Measurements from ENCODE around the gene CENPS. TPM values are rescaled to one million over a fixed set of nuclear protein-coding genes. Genes with fewer than 3 reads are reported as not detected.
"Not testable (repeated sequence)": the region's sequence is repeated elsewhere in the genome, so short reads cannot be mapped to it uniquely, and the experiment has no call there.

The CENPS gene
- total RNA-seq, 1 donor from 2014 or later, result 2.6 TPM

- Histone ChIP-seq H3K4me1 (ENCODE audit: control insufficient read depth in 3 of 3, insufficient read depth in 3 of 3, low read length in 3 of 3) (no peaks in the 10 kb centered on the region), H3K36me3 (ENCODE audit: control insufficient read depth in 3 of 3, insufficient read depth in 3 of 3, low read length in 3 of 3) (peaks cover 6 to 10% (median 6%) of the 10 kb centered on the region in 3 donors), H3K9ac (ENCODE audit: low read depth in 1 of 3, low read length in 3 of 3) (no peak overlapping the region), H3K9me3 (ENCODE audit: control insufficient read depth in 3 of 3, low read length in 3 of 3) (no peaks in the 10 kb centered on the region), H3K4me3 (ENCODE audit: low read length in 3 of 3) (no peak overlapping the region), H3K27ac (ENCODE audit: low read depth, low read length) (no peak overlapping the region), H3K27me3 (ENCODE audit: control insufficient read depth in 3 of 3, insufficient read depth in 3 of 3, low read length in 3 of 3) (peaks cover 2 to 7% (median 3%) of the 10 kb centered on the region in 3 donors)
Observed at GRCh38 chr1:10444795-10445397, 14.7 kb downstream of the CENPS start.

DNA sequence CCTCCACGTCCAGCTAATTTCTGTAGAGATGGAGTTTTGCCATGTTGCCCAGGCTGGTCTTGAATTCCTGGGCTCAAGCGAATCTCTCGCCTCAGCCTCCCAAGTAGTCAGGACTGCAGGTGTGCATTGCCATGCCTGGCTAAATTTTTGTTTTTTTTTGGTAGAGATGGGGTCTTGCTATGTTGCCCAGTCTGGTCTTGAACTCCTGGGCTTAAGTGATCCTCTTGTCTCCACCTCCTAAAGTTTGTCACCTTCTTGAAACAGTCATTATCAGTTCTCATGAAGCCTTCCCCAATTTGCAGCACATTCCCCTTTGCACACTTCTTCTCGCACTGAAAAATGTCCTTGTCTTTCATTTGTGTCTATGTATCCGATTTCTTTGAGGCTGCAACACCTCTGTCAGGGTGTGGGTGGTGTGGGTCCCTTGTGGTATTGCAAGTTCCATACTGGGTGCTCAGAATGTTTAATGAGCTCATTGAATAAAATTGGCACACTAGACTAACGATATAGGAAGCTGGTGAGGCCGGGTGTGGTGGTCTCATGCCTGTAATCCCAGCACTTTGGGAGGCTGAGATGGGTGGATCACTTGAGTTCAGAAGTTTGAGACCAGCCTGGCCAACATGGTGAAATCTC lies 16.7 kb downstream of the CENPS start:
- H3K4me1 ChIP-seq (ENCODE audit: control insufficient read depth in 3 of 3, insufficient read depth in 3 of 3, low read length in 3 of 3), result peaks cover 0 to 2% (median 0%) of the 10 kb centered on the region in 3 donors

GRCh38 chr1:10449751-10450150 lies 19.5 kb downstream of the CENPS start, which contains the start of gene CORT:
CORT (plus strand) TSS chr1:10450031; CDS start chr1:10450224, 193 bp downstream.
- Histone ChIP-seq H3K36me3 (ENCODE audit: control insufficient read depth in 3 of 3, insufficient read depth in 3 of 3, low read length in 3 of 3) (peaks cover 0 to under 1% (median 0%) of the 10 kb centered on the region in 3 donors), H3K9ac (ENCODE audit: low read depth in 1 of 3, low read length in 3 of 3) (no peak within 1 kb of the TSS), H3K27ac (ENCODE audit: low read depth, low read length) (no peak within 1 kb of the TSS), H3K4me1 (ENCODE audit: control insufficient read depth in 3 of 3, insufficient read depth in 3 of 3, low read length in 3 of 3) (peaks cover 0 to 2% (median 0%) of the 10 kb centered on the region in 3 donors), H3K9me3 (ENCODE audit: control insufficient read depth in 3 of 3, low read length in 3 of 3) (no peaks in the 10 kb centered on the region), H3K4me3 (ENCODE audit: low read length in 3 of 3) (no peak within 1 kb of the TSS), H3K27me3 (ENCODE audit: control insufficient read depth in 3 of 3, insufficient read depth in 3 of 3, low read length in 3 of 3) (peaks cover 8 to 18% (median 10%) of the 10 kb centered on the region in 3 donors)

More for the DNA sequence above, 16.7 kb downstream of the CENPS start:
- Histone ChIP-seq H3K36me3 (ENCODE audit: control insufficient read depth in 3 of 3, insufficient read depth in 3 of 3, low read length in 3 of 3) (peaks cover 0 to 6% (median 4%) of the 10 kb centered on the region in 3 donors), H3K27ac (ENCODE audit: low read depth, low read length) (no peak overlapping the region), H3K9me3 (ENCODE audit: control insufficient read depth in 3 of 3, low read length in 3 of 3) (no peaks in the 10 kb centered on the region), H3K4me3 (ENCODE audit: low read length in 3 of 3) (no peak overlapping the region), H3K27me3 (ENCODE audit: control insufficient read depth in 3 of 3, insufficient read depth in 3 of 3, low read length in 3 of 3) (peaks cover 8 to 18% (median 10%) of the 10 kb centered on the region in 3 donors), H3K9ac (ENCODE audit: low read depth in 1 of 3, low read length in 3 of 3) (no peak overlapping the region)

DNA sequence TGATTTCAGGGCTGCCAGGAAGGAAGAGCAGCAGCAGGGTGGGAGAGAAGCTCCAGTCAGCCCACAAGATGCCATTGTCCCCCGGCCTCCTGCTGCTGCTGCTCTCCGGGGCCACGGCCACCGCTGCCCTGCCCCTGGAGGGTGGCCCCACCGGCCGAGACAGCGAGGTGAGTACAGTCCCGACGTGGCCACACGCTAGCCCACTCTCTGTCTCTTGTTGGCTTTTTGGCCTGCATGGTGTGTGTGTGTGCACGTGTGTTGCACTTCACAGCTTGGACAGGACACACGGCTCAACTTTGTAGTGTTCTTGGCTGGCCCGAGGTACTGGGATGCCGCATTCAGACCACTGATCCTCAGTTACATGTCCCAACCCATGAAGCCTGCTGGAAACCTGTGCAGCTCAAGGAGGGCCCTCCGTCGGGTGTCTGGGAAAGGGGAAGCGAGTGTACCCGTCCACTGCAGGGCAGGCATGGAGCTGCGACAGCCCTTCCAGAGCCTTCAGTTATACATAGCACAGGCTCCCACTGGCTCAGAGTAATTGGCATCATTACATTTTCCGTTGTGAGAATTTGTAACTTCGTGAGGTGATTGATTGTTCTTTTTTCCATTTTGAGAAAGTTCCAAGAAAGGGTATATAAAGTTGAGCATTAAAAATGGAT lies 20.1 kb downstream of the CENPS start:
- no peak overlapping the region for H3K27ac ChIP-seq (ENCODE audit: low read depth, low read length)
- H3K4me3 ChIP-seq (ENCODE audit: low read length in 3 of 3), result no peak overlapping the region
- H3K9ac ChIP-seq (ENCODE audit: low read depth in 1 of 3, low read length in 3 of 3), result no peak overlapping the region
- H3K27me3 ChIP-seq (ENCODE audit: control insufficient read depth in 3 of 3, insufficient read depth in 3 of 3, low read length in 3 of 3), result peaks cover 8 to 18% (median 10%) of the 10 kb centered on the region in 3 donors
- no peaks in the 10 kb centered on the region for H3K36me3 ChIP-seq (ENCODE audit: control insufficient read depth in 3 of 3, insufficient read depth in 3 of 3, low read length in 3 of 3)
- no peaks in the 10 kb centered on the region for H3K9me3 ChIP-seq (ENCODE audit: control insufficient read depth in 3 of 3, low read length in 3 of 3)
- peaks cover 0 to 2% (median 0%) of the 10 kb centered on the region in 3 donors for H3K4me1 ChIP-seq (ENCODE audit: control insufficient read depth in 3 of 3, insufficient read depth in 3 of 3, low read length in 3 of 3)

DNA sequence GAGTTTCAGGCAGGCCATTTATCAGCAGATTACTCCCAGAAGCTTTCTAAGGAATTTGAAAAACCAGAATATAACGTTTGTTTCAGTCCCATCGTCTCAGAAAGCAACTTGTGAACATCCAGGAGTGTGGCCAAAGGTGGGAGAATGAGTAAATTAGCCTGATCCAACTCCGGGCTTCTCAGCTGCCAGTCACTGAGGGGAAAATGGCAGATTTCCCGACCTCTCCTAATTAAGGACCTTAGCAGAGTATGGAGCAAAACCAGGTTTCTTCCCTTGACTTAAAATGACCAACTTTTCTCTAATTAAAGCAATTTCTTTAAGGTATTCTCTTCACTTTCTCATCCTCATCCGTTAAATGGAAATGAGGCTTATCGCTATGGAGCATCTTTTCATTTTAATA lies 20.6 kb downstream of the CENPS start:
- Histone ChIP-seq H3K4me1 (ENCODE audit: control insufficient read depth in 3 of 3, insufficient read depth in 3 of 3, low read length in 3 of 3) (peaks cover 0 to 2% (median 0%) of the 10 kb centered on the region in 3 donors), H3K4me3 (ENCODE audit: low read length in 3 of 3) (no peak overlapping the region), H3K9ac (ENCODE audit: low read depth in 1 of 3, low read length in 3 of 3) (no peak overlapping the region), H3K27me3 (ENCODE audit: control insufficient read depth in 3 of 3, insufficient read depth in 3 of 3, low read length in 3 of 3) (peaks cover 8 to 18% (median 10%) of the 10 kb centered on the region in 3 donors), H3K27ac (ENCODE audit: low read depth, low read length) (no peak overlapping the region), H3K36me3 (ENCODE audit: control insufficient read depth in 3 of 3, insufficient read depth in 3 of 3, low read length in 3 of 3) (no peaks in the 10 kb centered on the region), H3K9me3 (ENCODE audit: control insufficient read depth in 3 of 3, low read length in 3 of 3) (no peaks in the 10 kb centered on the region)

DNA sequence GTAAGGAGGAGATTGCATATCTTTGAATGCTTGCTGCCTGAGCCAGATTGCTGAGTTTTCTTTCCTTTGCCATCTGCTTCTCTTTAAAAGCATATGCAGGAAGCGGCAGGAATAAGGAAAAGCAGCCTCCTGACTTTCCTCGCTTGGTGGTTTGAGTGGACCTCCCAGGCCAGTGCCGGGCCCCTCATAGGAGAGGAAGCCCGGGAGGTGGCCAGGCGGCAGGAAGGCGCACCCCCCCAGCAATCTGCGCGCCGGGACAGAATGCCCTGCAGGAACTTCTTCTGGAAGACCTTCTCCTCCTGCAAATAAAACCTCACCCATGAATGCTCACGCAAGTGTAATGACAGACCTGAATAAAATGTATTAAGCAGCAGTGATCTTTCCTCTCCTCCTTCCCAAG lies 21.1 kb downstream of the CENPS start:
- Histone ChIP-seq H3K4me1 (ENCODE audit: control insufficient read depth in 3 of 3, insufficient read depth in 3 of 3, low read length in 3 of 3) (peaks cover 0 to 2% (median 0%) of the 10 kb centered on the region in 3 donors), H3K36me3 (ENCODE audit: control insufficient read depth in 3 of 3, insufficient read depth in 3 of 3, low read length in 3 of 3) (no peaks in the 10 kb centered on the region), H3K4me3 (ENCODE audit: low read length in 3 of 3) (no peak overlapping the region), H3K9ac (ENCODE audit: low read depth in 1 of 3, low read length in 3 of 3) (no peak overlapping the region), H3K27me3 (ENCODE audit: control insufficient read depth in 3 of 3, insufficient read depth in 3 of 3, low read length in 3 of 3) (peaks cover 8 to 18% (median 10%) of the 10 kb centered on the region in 3 donors), H3K9me3 (ENCODE audit: control insufficient read depth in 3 of 3, low read length in 3 of 3) (no peaks in the 10 kb centered on the region), H3K27ac (ENCODE audit: low read depth, low read length) (no peak overlapping the region)

GRCh38 chr1:10456048-10456447 lies 25.8 kb downstream of the CENPS start:
- Histone ChIP-seq H3K27me3 (ENCODE audit: control insufficient read depth in 3 of 3, insufficient read depth in 3 of 3, low read length in 3 of 3) (no peaks in the 10 kb centered on the region), H3K4me1 (ENCODE audit: control insufficient read depth in 3 of 3, insufficient read depth in 3 of 3, low read length in 3 of 3) (peaks cover 0 to 2% (median 0%) of the 10 kb centered on the region in 3 donors), H3K4me3 (ENCODE audit: low read length in 3 of 3) (no peak overlapping the region), H3K9ac (ENCODE audit: low read depth in 1 of 3, low read length in 3 of 3) (no peak overlapping the region), H3K36me3 (ENCODE audit: control insufficient read depth in 3 of 3, insufficient read depth in 3 of 3, low read length in 3 of 3) (peaks cover 0 to under 1% (median 0%) of the 10 kb centered on the region in 3 donors), H3K9me3 (ENCODE audit: control insufficient read depth in 3 of 3, low read length in 3 of 3) (no peaks in the 10 kb centered on the region), H3K27ac (ENCODE audit: low read depth, low read length) (no peak overlapping the region)

DNA sequence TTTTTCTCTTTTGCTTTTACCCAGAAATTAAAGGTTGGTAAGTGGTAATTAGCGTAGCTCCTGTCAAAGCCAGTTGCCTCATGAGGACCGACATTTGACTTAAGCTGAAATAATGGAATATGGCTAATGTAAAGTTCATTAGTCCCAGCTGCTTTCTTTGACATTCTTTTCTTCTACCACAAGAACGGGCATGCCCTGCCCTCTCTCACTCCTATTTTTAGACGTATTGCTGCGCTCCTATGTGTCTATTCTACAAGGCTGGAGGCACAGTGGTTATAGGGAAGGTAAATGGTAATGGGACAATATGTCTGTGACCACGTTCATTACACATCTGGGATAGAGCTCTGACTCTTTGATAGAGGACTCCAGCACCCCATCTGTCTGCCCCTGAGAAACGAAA lies 26.4 kb downstream of the CENPS start:
- Histone ChIP-seq H3K36me3 (ENCODE audit: control insufficient read depth in 3 of 3, insufficient read depth in 3 of 3, low read length in 3 of 3) (peaks cover 6 to 7% (median 6%) of the 10 kb centered on the region in 3 donors), H3K27ac (ENCODE audit: low read depth, low read length) (no peak overlapping the region), H3K4me1 (ENCODE audit: control insufficient read depth in 3 of 3, insufficient read depth in 3 of 3, low read length in 3 of 3) (no peaks in the 10 kb centered on the region), H3K9ac (ENCODE audit: low read depth in 1 of 3, low read length in 3 of 3) (no peak overlapping the region), H3K4me3 (ENCODE audit: low read length in 3 of 3) (no peak overlapping the region), H3K27me3 (ENCODE audit: control insufficient read depth in 3 of 3, insufficient read depth in 3 of 3, low read length in 3 of 3) (no peaks in the 10 kb centered on the region), H3K9me3 (ENCODE audit: control insufficient read depth in 3 of 3, low read length in 3 of 3) (no peaks in the 10 kb centered on the region)

DNA sequence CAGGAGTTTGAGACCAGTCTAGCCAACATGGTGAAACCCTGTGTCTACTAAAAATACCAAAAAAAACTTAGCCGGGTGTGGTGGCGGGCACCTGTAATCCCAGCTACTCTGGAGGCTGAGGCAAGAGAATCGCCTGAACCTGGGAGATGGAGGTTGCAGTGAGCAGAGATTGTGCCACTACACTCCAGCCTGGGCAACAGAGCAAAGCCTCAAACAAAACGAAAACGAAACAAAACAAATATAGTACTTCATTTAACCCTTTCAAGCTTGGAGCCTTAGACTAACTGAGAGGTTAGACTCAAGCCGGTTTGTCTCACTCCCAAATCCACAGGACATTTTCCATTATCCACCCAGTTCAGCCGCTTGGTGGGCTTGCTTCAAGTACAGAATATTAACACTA lies 27.2 kb downstream of the CENPS start:
- H3K9ac ChIP-seq (ENCODE audit: low read depth in 1 of 3, low read length in 3 of 3); H3K4me3 ChIP-seq (ENCODE audit: low read length in 3 of 3); H3K9me3 ChIP-seq (ENCODE audit: control insufficient read depth in 3 of 3, low read length in 3 of 3); H3K4me1 ChIP-seq (ENCODE audit: control insufficient read depth in 3 of 3, insufficient read depth in 3 of 3, low read length in 3 of 3); H3K27ac ChIP-seq (ENCODE audit: low read depth, low read length); H3K27me3 ChIP-seq (ENCODE audit: control insufficient read depth in 3 of 3, insufficient read depth in 3 of 3, low read length in 3 of 3): not testable (repeated sequence)
- peaks cover 10 to 13% (median 10%) of the 10 kb centered on the region in 3 donors for H3K36me3 ChIP-seq (ENCODE audit: control insufficient read depth in 3 of 3, insufficient read depth in 3 of 3, low read length in 3 of 3)

DNA sequence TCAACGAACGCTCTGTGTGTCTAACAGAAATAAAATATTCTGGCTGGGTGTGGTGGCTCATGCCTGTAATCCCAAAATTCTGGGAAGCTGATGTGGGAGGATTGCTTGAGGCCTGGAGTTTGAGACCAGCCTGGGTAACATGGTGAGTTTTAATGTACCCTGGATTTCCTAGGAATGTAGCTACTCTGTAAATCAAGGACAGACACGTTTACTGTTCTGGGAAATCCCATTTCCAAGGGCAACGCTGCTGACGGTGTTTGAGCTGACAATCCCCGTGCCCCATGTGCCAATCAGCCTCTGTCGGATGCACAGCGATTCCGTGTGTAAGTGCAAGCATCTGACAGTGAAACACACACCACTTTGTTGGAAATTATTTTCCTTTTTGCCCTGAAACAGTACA lies 27.6 kb downstream of the CENPS start:
- Histone ChIP-seq H3K27me3 (ENCODE audit: control insufficient read depth in 3 of 3, insufficient read depth in 3 of 3, low read length in 3 of 3) (no peaks in the 10 kb centered on the region), H3K4me3 (ENCODE audit: low read length in 3 of 3) (no peak overlapping the region), H3K9ac (ENCODE audit: low read depth in 1 of 3, low read length in 3 of 3) (no peak overlapping the region), H3K9me3 (ENCODE audit: control insufficient read depth in 3 of 3, low read length in 3 of 3) (no peaks in the 10 kb centered on the region), H3K27ac (ENCODE audit: low read depth, low read length) (no peak overlapping the region), H3K36me3 (ENCODE audit: control insufficient read depth in 3 of 3, insufficient read depth in 3 of 3, low read length in 3 of 3) (peaks cover 14 to 17% (median 14%) of the 10 kb centered on the region in 3 donors), H3K4me1 (ENCODE audit: control insufficient read depth in 3 of 3, insufficient read depth in 3 of 3, low read length in 3 of 3) (no peaks in the 10 kb centered on the region)
